Stimulated activated CD8-positive, alpha-beta memory T cell treated with anti-CD3 and anti-CD28 coated beads, Interleukin-15, amount 100 ng/mL, for 1 hour (primary cell): ENCODE data around the gene TCAIM.
"Not testable (repeated sequence)": the region's sequence is repeated elsewhere in the genome, so short reads cannot be mapped to it uniquely, and the experiment has no call there.

Source experiments
- DNase-seq: peaks from one replicate; pipeline ENCODE4 v3.0.0-alpha.2; 2020; ENCODE audit warnings: low read depth

TCAIM gene

GRCh38 chr3:44416031-44417030, 77.8 kb downstream of the TCAIM start:
- no peak for DNase-seq

GRCh38 chr3:44418118-44418517, 79.6 kb downstream of the TCAIM start:
- DNase-seq, result not testable (repeated sequence)

- DNase-seq, result no peak
These were observed 80.0 kb downstream of the TCAIM start for GRCh38 chr3:44418549-44418948.

GRCh38 chr3:44419116-44419922, 80.8 kb downstream of the TCAIM start:
- DNase-seq, result no peak

- DNase-seq, result no peak
These were observed 81.5 kb downstream of the TCAIM start for GRCh38 chr3:44419923-44420650.

GRCh38 chr3:44420676-44421075, 82.1 kb downstream of the TCAIM start:
- DNase-seq, result no peak

- DNase-seq, result no peak
These were observed 82.7 kb downstream of the TCAIM start for GRCh38 chr3:44421280-44421679.

GRCh38 chr3:44424758-44425157, 86.2 kb downstream of the TCAIM start:
- no peak for DNase-seq

GRCh38 chr3:44427683-44428082, 89.1 kb downstream of the TCAIM start:
- DNase-seq, result no peak

- no peak for DNase-seq
These were observed 90.3 kb downstream of the TCAIM start for GRCh38 chr3:44428910-44429309.

GRCh38 chr3:44429459-44429858, 90.9 kb downstream of the TCAIM start:
- DNase-seq, result no peak

- no peak for DNase-seq
These were observed 91.9 kb downstream of the TCAIM start for GRCh38 chr3:44430466-44430865.

GRCh38 chr3:44434834-44435510, 96.4 kb downstream of the TCAIM start:
- no peak for DNase-seq

GRCh38 chr3:44436181-44436580, 97.6 kb downstream of the TCAIM start:
- no peak for DNase-seq

- DNase-seq, result no peak
These were observed 99.2 kb downstream of the TCAIM start for GRCh38 chr3:44437800-44438199.

GRCh38 chr3:44439499-44440295, 101.1 kb downstream of the TCAIM start:
- DNase-seq, result peak; percentile 19

- DNase-seq, result no peak
These were observed 104.2 kb downstream of the TCAIM start for GRCh38 chr3:44442596-44443309.

GRCh38 chr3:44444437-44444836, 105.9 kb downstream of the TCAIM start:
- no peak for DNase-seq

GRCh38 chr3:44444896-44445691, 106.5 kb downstream of the TCAIM start:
- no peak for DNase-seq
